Measurements from ENCODE around the gene PGAP6. TPM values are rescaled to one million over a fixed set of nuclear protein-coding genes. Genes with fewer than 3 reads are reported as not detected.
"Not testable (repeated sequence)": the region's sequence is repeated elsewhere in the genome, so short reads cannot be mapped to it uniquely, and the experiment has no call there.

PGAP6 gene
- total RNA-seq, 2 experiments from 2014 or later = 59.2 to 59.9 TPM

GRCh38 chr16:363766-364490, 17.9 kb downstream of the PGAP6 start:
- no peak for DNase-seq
- ChIA-PET CTCF (interaction anchor here (2.7 kb wide), 1 partner anchor 257 kb away, joined by 24 read pairs; no protein-coding TSS in a partner anchor), POLR2A (interaction anchor here (1.5 to 1.8 kb wide), 2 partner anchors 9 to 11 kb away, joined by 3 read pairs; no protein-coding TSS in a partner anchor)
- no peak overlapping the region for H3K4me3 Mint-ChIP-seq
- H3K27ac Mint-ChIP-seq = no peak overlapping the region
- no peaks in the 10 kb centered on the region for H3K27me3 Mint-ChIP-seq
- H3K36me3 Mint-ChIP-seq (ENCODE audit: low read depth) = peaks cover 5% of the 10 kb centered on the region
- H3K4me1 Mint-ChIP-seq = peaks cover 5% of the 10 kb centered on the region
- no peaks in the 10 kb centered on the region for H3K9me3 Mint-ChIP-seq

GRCh38 chr16:363110-363765, 18.5 kb downstream of the PGAP6 start:
- peaks cover 5% of the 10 kb centered on the region for H3K36me3 Mint-ChIP-seq (ENCODE audit: low read depth)
- CTCF ChIA-PET = interaction anchor here (0.8 to 3.5 kb wide), 4 partner anchors 128 to 266 kb away, joined by 3 to 24 read pairs (median 14); partner anchors contain the start of gene FAM234A
- H3K4me3 Mint-ChIP-seq = no peak overlapping the region
- H3K4me1 Mint-ChIP-seq = peaks cover 5% of the 10 kb centered on the region
- no peaks in the 10 kb centered on the region for H3K9me3 Mint-ChIP-seq
- POLR2A ChIA-PET = interaction anchor here (1.5 kb wide), 1 partner anchor 10 kb away, joined by 3 read pairs; no protein-coding TSS in a partner anchor
- no peak for DNase-seq
- H3K27me3 Mint-ChIP-seq = no peaks in the 10 kb centered on the region
- H3K27ac Mint-ChIP-seq = no peak overlapping the region

GRCh38 chr16:362702-362999, 19.1 kb downstream of the PGAP6 start:
- CTCF ChIA-PET = interaction anchor here (0.5 to 3.5 kb wide), 13 partner anchors 13 to 309 kb away, joined by 3 to 24 read pairs (median 4); partner anchors contain the start of genes FAM234A, POLR3K and SNRNP25
- POLR2A ChIA-PET = interaction anchor here (1.0 to 1.5 kb wide), 3 partner anchors 9 to 258 kb away, joined by 3 to 5 read pairs (median 3); no protein-coding TSS in a partner anchor
- DNase-seq; H3K27ac Mint-ChIP-seq; H3K4me1 Mint-ChIP-seq; H3K36me3 Mint-ChIP-seq (ENCODE audit: low read depth); H3K9me3 Mint-ChIP-seq; H3K27me3 Mint-ChIP-seq; H3K4me3 Mint-ChIP-seq: not testable (repeated sequence)

- no peak overlapping the region for H3K4me3 Mint-ChIP-seq
- DNase-seq = peak; percentile 81
- H3K4me1 Mint-ChIP-seq = peaks cover 5% of the 10 kb centered on the region
- H3K27ac Mint-ChIP-seq = no peak overlapping the region
- CTCF ChIA-PET = interaction anchor here (0.5 to 3.5 kb wide), 16 partner anchors 8 to 309 kb away, joined by 3 to 24 read pairs (median 4); partner anchors contain the start of genes FAM234A, MRPL28, POLR3K and SNRNP25
- POLR2A ChIA-PET = interaction anchor here (1.0 to 1.5 kb wide), 3 partner anchors 9 to 258 kb away, joined by 3 to 5 read pairs (median 3); no protein-coding TSS in a partner anchor
- H3K27me3 Mint-ChIP-seq = no peaks in the 10 kb centered on the region
- peaks cover 2% of the 10 kb centered on the region for H3K36me3 Mint-ChIP-seq (ENCODE audit: low read depth)
- H3K9me3 Mint-ChIP-seq = no peaks in the 10 kb centered on the region
Measured at GRCh38 chr16:361872-362701, 19.7 kb downstream of the PGAP6 start.

- ChIA-PET POLR2A (no interaction called here), CTCF (interaction anchor here (0.6 to 3.5 kb wide), 8 partner anchors 9 to 296 kb away, joined by 3 to 24 read pairs (median 6); partner anchors contain the start of genes FAM234A and MRPL28)
- DNase-seq = no peak
- Mint-ChIP-seq H3K4me3 (no peak overlapping the region), H3K27me3 (no peaks in the 10 kb centered on the region), H3K27ac (no peak overlapping the region), H3K36me3 (ENCODE audit: low read depth) (no peaks in the 10 kb centered on the region), H3K4me1 (peaks cover 5% of the 10 kb centered on the region), H3K9me3 (no peaks in the 10 kb centered on the region)
Measured at GRCh38 chr16:361341-361871, 20.4 kb downstream of the PGAP6 start.

- no peaks in the 10 kb centered on the region for H3K36me3 Mint-ChIP-seq (ENCODE audit: low read depth)
- peaks cover 5% of the 10 kb centered on the region for H3K4me1 Mint-ChIP-seq
- ChIA-PET CTCF (interaction anchor here (1.1 to 3.5 kb wide), 5 partner anchors 125 to 295 kb away, joined by 3 to 24 read pairs (median 10); partner anchors contain the start of gene FAM234A), POLR2A (no interaction called here)
- H3K4me3 Mint-ChIP-seq = no peak overlapping the region
- DNase-seq = no peak
- H3K27me3 Mint-ChIP-seq = no peaks in the 10 kb centered on the region
- H3K9me3 Mint-ChIP-seq = no peaks in the 10 kb centered on the region
- H3K27ac Mint-ChIP-seq = no peak overlapping the region
Measured at GRCh38 chr16:360698-361336, 21.0 kb downstream of the PGAP6 start.

- Mint-ChIP-seq H3K27me3 (no peaks in the 10 kb centered on the region), H3K36me3 (ENCODE audit: low read depth) (no peaks in the 10 kb centered on the region), H3K4me3 (no peak overlapping the region), H3K9me3 (no peaks in the 10 kb centered on the region), H3K4me1 (peaks cover 11% of the 10 kb centered on the region), H3K27ac (no peak overlapping the region)
- CTCF ChIA-PET = interaction anchor here (3.2 to 3.5 kb wide), 2 partner anchors 125 to 242 kb away, joined by 10 to 17 read pairs; partner anchors contain the start of gene FAM234A
- POLR2A ChIA-PET = no interaction called here
- DNase-seq = no peak
Measured at GRCh38 chr16:359871-360697, 21.7 kb downstream of the PGAP6 start.

GRCh38 chr16:359067-359763, 22.6 kb downstream of the PGAP6 start:
- H3K9me3 Mint-ChIP-seq = no peaks in the 10 kb centered on the region
- H3K36me3 Mint-ChIP-seq (ENCODE audit: low read depth) = no peaks in the 10 kb centered on the region
- ChIA-PET CTCF (interaction anchor here (3.5 kb wide), 1 partner anchor 241 kb away, joined by 17 read pairs; no protein-coding TSS in a partner anchor), POLR2A (no interaction called here)
- H3K4me3 Mint-ChIP-seq = no peak overlapping the region
- peaks cover 18% of the 10 kb centered on the region for H3K4me1 Mint-ChIP-seq
- H3K27me3 Mint-ChIP-seq = no peaks in the 10 kb centered on the region
- DNase-seq = no peak
- H3K27ac Mint-ChIP-seq = no peak overlapping the region

GRCh38 chr16:356741-357140, 25.0 kb downstream of the PGAP6 start:
- Mint-ChIP-seq H3K36me3 (ENCODE audit: low read depth) (no peaks in the 10 kb centered on the region), H3K27ac (no peak overlapping the region), H3K9me3 (no peaks in the 10 kb centered on the region), H3K4me1 (peaks cover 20% of the 10 kb centered on the region), H3K27me3 (no peaks in the 10 kb centered on the region), H3K4me3 (no peak overlapping the region)
- ChIA-PET CTCF (interaction anchor here (1.6 kb wide), 1 partner anchor 250 kb away, joined by 6 read pairs; no protein-coding TSS in a partner anchor), POLR2A (interaction anchor here (0.8 to 1.4 kb wide), 2 partner anchors 11 to 128 kb away, joined by 3 to 5 read pairs; no protein-coding TSS in a partner anchor)
- DNase-seq = no peak

GRCh38 chr16:354971-355461, 26.8 kb downstream of the PGAP6 start:
- Mint-ChIP-seq H3K36me3 (ENCODE audit: low read depth) (peaks cover 7% of the 10 kb centered on the region), H3K27me3 (no peaks in the 10 kb centered on the region), H3K4me3 (peak overlapping the region; percentile 56), H3K9me3 (no peaks in the 10 kb centered on the region), H3K4me1 (peaks cover 32% of the 10 kb centered on the region), H3K27ac (peak overlapping the region; percentile 78)
- CTCF ChIA-PET = interaction anchor here (1.4 to 1.6 kb wide), 2 partner anchors 248 to 258 kb away, joined by 5 to 6 read pairs; no protein-coding TSS in a partner anchor
- DNase-seq = peak; percentile 40
- POLR2A ChIA-PET = interaction anchor here (0.8 to 2.5 kb wide), 3 partner anchors 10 to 127 kb away, joined by 3 to 9 read pairs (median 3); no protein-coding TSS in a partner anchor
